Right lobe of liver (tissue), 4 donors: ENCODE measurements around the gene FLVCR2.

Experiments
- CTCF ChIP-seq, 4 donors: fragments of 200-600 bp in 3 of 4; fragments of 450-650 bp in 1 of 4; IDR thresholded peaks; one replicate each; pipeline versions ENCODE4 v1.5.1 to v1.8.0; 2016 to 2022; ENCODE audit warnings: antibody characterized with exemption in 4 of 4, mild to moderate bottlenecking in 2 of 4
- POLR2A ChIP-seq: fragments of 450-650 bp; IDR thresholded peaks from one replicate; pipeline ENCODE4 v1.6.1; 2017; ENCODE audit warnings: antibody characterized with exemption, mild to moderate bottlenecking
- donor health status: DM: no; HTN: no; CAD: no.
- donor health status: DM: no; HTN: no; CAD: no.
- donor health status: DM: no; HTN: yes; CAD: no.

DNA sequence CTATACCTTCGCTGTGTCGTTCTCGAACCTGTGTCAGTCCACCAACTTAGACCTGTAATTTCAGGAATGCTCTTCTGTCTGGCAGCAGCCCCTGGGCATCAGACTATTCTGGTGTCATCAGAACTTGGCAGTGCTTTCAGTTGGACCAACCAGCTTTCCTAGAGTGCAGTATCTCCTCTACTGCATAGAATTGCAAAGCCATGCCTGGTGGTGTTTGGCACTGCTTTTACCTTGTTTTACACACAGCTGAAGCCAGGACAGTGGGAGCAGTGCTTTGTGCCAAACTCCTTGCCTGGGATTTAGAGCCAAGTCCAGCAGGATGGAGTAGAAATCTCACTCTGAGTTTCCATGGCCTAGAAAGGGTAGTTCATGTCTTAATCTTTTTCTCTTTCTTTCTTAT is 1.5 kb downstream of the FLVCR2 start:
- TF ChIP-seq CTCF (IDR thresholded peaks at IDR 0.05) (no peak), POLR2A (no peak)
